ENCODE results near the gene PER2.

PER2 gene

DNA sequence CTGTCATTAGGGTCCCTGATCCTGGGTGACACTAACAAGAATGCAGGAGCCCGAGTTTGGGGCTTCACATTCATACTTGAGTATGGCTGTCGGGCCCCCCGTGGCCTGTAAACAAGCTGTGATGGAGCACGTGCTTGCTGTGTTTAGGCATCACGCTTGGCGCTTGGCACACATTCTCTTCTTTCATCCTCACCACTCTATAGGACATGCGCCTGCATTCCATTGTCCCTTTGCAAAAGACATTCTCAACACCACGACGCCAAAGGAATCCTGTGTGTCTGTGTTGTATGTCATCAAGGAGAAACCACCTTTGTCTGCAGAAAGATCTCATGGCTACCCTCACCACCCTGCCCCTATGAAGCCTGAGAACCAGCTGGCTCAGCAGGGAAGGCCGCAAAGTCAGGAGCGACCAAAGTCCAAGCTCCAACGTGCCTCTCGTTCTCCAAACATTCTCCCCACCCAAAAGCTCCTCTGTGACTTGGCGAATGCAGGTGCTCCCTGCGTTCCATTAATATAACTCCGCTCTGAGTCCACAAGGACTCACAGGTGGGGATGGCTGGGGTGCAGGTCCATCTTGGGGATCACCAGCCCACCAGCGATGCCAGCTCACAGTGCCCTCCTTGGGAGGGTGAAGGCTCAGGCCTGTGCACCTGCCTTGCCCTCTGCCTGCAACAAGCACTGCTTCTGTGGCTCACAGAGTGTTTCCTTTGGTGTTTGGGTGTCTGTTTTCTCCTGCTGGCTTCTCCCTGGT, 6.2 kb upstream of the PER2 start:
- H3K4me3 ChIP-seq (ENCODE audit: low read depth, low read length): no peak overlapping the region
- POLR2A ChIA-PET: no interaction called here
- no peak for DNase-seq (ENCODE audit: low read depth, low spot score)
- CTCF ChIA-PET: no interaction called here
- TF ChIP-seq CTCF (IDR thresholded peaks at IDR 0.05; ENCODE audit: insufficient read depth, low read length, missing control alignments): no peak

DNA sequence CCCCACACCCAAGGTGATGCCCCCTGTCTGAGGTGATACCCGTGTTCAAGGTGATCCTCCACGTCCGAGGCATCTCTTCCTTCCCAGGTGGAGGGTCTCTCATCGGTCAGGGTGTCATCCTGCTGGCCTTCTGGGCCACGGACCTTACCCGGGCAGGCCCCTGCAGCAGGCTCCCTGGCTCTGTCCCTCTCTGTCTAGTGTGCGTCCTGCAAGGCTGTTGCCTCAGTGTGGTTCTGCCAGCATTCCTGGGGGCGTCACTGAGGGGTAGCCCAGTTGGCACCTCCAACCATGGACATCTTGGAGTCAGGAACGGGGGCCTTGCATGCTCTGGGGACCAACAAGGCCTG, 5.6 kb upstream of the PER2 start:
- ChIA-PET CTCF (no interaction called here), POLR2A (no interaction called here)
- no peak for DNase-seq (ENCODE audit: low read depth, low spot score)
- H3K4me3 ChIP-seq (ENCODE audit: low read depth, low read length): no peak overlapping the region
- no peak for TF ChIP-seq CTCF (IDR thresholded peaks at IDR 0.05; ENCODE audit: insufficient read depth, low read length, missing control alignments)

- H3K4me3 ChIP-seq (ENCODE audit: low read depth, low read length): no peak overlapping the region
- CTCF ChIA-PET: interaction anchor here (1.1 kb wide), 1 partner anchor 29 kb away, joined by 4 read pairs; no protein-coding TSS in a partner anchor
- POLR2A ChIA-PET: no interaction called here
- DNase-seq (ENCODE audit: low read depth, low spot score): no peak
- no peak for TF ChIP-seq CTCF (IDR thresholded peaks at IDR 0.05; ENCODE audit: insufficient read depth, low read length, missing control alignments)
These were observed 3.3 kb upstream of the PER2 start for GRCh38 chr2:238291550-238292281.

GRCh38 chr2:238290715-238291549, 2.5 kb upstream of the PER2 start:
- CTCF ChIA-PET: interaction anchor here (1.1 kb wide), 1 partner anchor 28 kb away, joined by 4 read pairs; no protein-coding TSS in a partner anchor
- no peak for DNase-seq (ENCODE audit: low read depth, low spot score)
- no peak overlapping the region for H3K4me3 ChIP-seq (ENCODE audit: low read depth, low read length)
- POLR2A ChIA-PET: interaction anchor here (0.7 kb wide), 1 partner anchor 12 kb away, joined by 3 read pairs; no protein-coding TSS in a partner anchor
- TF ChIP-seq CTCF (IDR thresholded peaks at IDR 0.05; ENCODE audit: insufficient read depth, low read length, missing control alignments): no peak

DNA sequence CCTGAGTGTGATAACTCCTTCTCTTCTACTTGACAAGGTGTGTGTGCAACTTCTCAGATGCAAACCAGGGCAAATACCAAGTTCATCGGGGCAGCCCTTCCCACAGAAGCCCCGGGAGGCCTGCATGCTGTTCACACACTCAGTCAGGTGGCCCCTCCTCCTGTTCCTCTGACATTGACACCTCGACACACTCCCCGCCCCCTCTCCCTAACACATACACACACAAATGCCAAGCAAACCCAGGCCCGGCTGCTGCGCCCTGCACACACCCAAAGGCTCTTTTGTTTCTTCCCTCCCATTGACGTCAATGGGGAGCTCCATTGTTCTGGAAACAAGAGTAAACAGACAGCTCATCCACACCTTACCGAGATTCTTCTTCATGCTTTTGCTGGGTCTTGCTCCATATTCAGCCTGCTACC, 1.7 kb upstream of the PER2 start:
- ChIA-PET CTCF (interaction anchor here (1.3 to 1.5 kb wide), 2 partner anchors 8 to 12 kb away, joined by 4 read pairs; no protein-coding TSS in a partner anchor), POLR2A (interaction anchor here (0.6 kb wide), 1 partner anchor 458 kb away, joined by 3 read pairs; no protein-coding TSS in a partner anchor)
- H3K4me3 ChIP-seq (ENCODE audit: low read depth, low read length): no peak overlapping the region
- no peak for TF ChIP-seq CTCF (IDR thresholded peaks at IDR 0.05; ENCODE audit: insufficient read depth, low read length, missing control alignments)
- no peak for DNase-seq (ENCODE audit: low read depth, low spot score)
